ENCODE results near the gene PPP1R14C.

GRCh38 chr6:150207931-150208570 lies 65.2 kb downstream of the PPP1R14C start:
- TF ChIP-seq, protein P1, sequence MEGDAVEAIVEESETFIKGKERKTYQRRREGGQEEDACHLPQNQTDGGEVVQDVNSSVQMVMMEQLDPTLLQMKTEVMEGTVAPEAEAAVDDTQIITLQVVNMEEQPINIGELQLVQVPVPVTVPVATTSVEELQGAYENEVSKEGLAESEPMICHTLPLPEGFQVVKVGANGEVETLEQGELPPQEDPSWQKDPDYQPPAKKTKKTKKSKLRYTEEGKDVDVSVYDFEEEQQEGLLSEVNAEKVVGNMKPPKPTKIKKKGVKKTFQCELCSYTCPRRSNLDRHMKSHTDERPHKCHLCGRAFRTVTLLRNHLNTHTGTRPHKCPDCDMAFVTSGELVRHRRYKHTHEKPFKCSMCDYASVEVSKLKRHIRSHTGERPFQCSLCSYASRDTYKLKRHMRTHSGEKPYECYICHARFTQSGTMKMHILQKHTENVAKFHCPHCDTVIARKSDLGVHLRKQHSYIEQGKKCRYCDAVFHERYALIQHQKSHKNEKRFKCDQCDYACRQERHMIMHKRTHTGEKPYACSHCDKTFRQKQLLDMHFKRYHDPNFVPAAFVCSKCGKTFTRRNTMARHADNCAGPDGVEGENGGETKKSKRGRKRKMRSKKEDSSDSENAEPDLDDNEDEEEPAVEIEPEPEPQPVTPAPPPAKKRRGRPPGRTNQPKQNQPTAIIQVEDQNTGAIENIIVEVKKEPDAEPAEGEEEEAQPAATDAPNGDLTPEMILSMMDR (conservative IDR thresholded peaks at IDR 0.05) = no peak
- TF ChIP-seq EZH2 (IDR thresholded peaks at IDR 0.05; ENCODE audit: low read depth) = no peak

Data from PC-9 (cell line).